Trophoblast cell (in vitro differentiated cells and primary cell): Measurements from ENCODE around the gene ABCF3.

Source experiments
- DNase-seq, 2 donors: peaks; one replicate each; pipeline ENCODE4 v3.0.0-alpha.2; 2016
- H2AFZ ChIP-seq: 2 replicates; pipeline ENCODE4 v1.6.1; 2013; ENCODE audit warnings: low read length, moderate library complexity, mild to moderate bottlenecking; ENCODE audit not compliant: insufficient read depth, poor library complexity
- H2AK5ac ChIP-seq: 2 replicates; pipeline ENCODE4 v1.6.1; 2013; ENCODE audit warnings: mild to moderate bottlenecking, low read length
- H2BK120ac ChIP-seq: 2 replicates; pipeline ENCODE4 v1.6.1; 2013; ENCODE audit warnings: low read length, mild to moderate bottlenecking, moderate library complexity; ENCODE audit not compliant: insufficient read depth, poor library complexity
- H2BK12ac ChIP-seq: 2 replicates; pipeline ENCODE4 v1.6.1; 2013; ENCODE audit warnings: mild to moderate bottlenecking, low read length, moderate library complexity
- H2BK5ac ChIP-seq: 2 replicates; pipeline ENCODE4 v1.6.1; 2013; ENCODE audit warnings: low read length, low read depth, moderate library complexity, mild to moderate bottlenecking; ENCODE audit not compliant: poor library complexity
- H3K14ac ChIP-seq: 2 replicates; pipeline ENCODE4 v1.6.1; 2013; ENCODE audit warnings: mild to moderate bottlenecking, low read length
- H3K18ac ChIP-seq: 2 replicates; pipeline ENCODE4 v1.6.1; 2013; ENCODE audit warnings: mild to moderate bottlenecking, low read length
- H3K23ac ChIP-seq: 2 replicates; pipeline ENCODE4 v1.6.1; 2013; ENCODE audit warnings: low read length
- H3K27ac ChIP-seq: 2 replicates; pipeline ENCODE4 v1.5.1; 2013; ENCODE audit warnings: low read depth, mild to moderate bottlenecking, inconsistent platforms, low read length, moderate library complexity
- H3K27me3 ChIP-seq: 2 replicates; pipeline ENCODE4 v1.6.1; 2013; ENCODE audit warnings: inconsistent platforms, mild to moderate bottlenecking, low read length, moderate library complexity; ENCODE audit not compliant: insufficient read depth
- H3K36me3 ChIP-seq, 2 experiments: 1 replicate in 1 of 2; 2 replicates in 1 of 2; pipeline ENCODE4 v1.6.1; 2013; ENCODE audit warnings: low read length in 2 of 2, mild to moderate bottlenecking in 2 of 2, moderate library complexity in 1 of 2; ENCODE audit not compliant: insufficient read depth in 2 of 2, control insufficient read depth in 1 of 2
- H3K4ac ChIP-seq: 2 replicates; pipeline ENCODE4 v1.6.1; 2013; ENCODE audit warnings: low read depth, mild to moderate bottlenecking, low read length, moderate library complexity
- H3K4me1 ChIP-seq, 2 experiments: 1 replicate in 1 of 2; 2 replicates in 1 of 2; pipeline ENCODE4 v1.6.1; 2013; ENCODE audit warnings: low read length in 2 of 2, mild to moderate bottlenecking in 2 of 2, moderate library complexity in 1 of 2; ENCODE audit not compliant: insufficient read depth in 2 of 2, control insufficient read depth in 1 of 2
- H3K4me2 ChIP-seq: 2 replicates; pipeline ENCODE4 v1.6.1; 2013; ENCODE audit warnings: inconsistent platforms, mild to moderate bottlenecking, low read length, moderate library complexity
- H3K4me3 ChIP-seq: 2 replicates; pipeline ENCODE4 v1.5.1; 2013; ENCODE audit warnings: mild to moderate bottlenecking, low read depth, low read length, inconsistent platforms
- H3K79me1 ChIP-seq: one replicate; pipeline ENCODE4 v1.6.1; 2013; ENCODE audit warnings: low read length
- H3K79me2 ChIP-seq: 2 replicates; pipeline ENCODE4 v1.6.1; 2013; ENCODE audit warnings: low read length, mild to moderate bottlenecking; ENCODE audit not compliant: control insufficient read depth, insufficient read depth, poor library complexity
- H3K9ac ChIP-seq: 2 replicates; pipeline ENCODE4 v1.6.1; 2013; ENCODE audit warnings: mild to moderate bottlenecking, low read length
- H3K9me3 ChIP-seq: 2 replicates; pipeline ENCODE4 v1.6.1; 2013; ENCODE audit warnings: low read depth, mild to moderate bottlenecking, control low read depth, inconsistent platforms, low read length; ENCODE audit not compliant: insufficient read depth
- H4K12ac ChIP-seq: 2 replicates; pipeline ENCODE4 v1.6.1; 2013; ENCODE audit warnings: low read depth, mild to moderate bottlenecking, low read length, moderate library complexity
- H4K8ac ChIP-seq: 2 replicates; pipeline ENCODE4 v1.6.1; 2013; ENCODE audit warnings: low read depth, mild to moderate bottlenecking, low read length, moderate library complexity
- H4K91ac ChIP-seq: one replicate; pipeline ENCODE4 v1.6.1; 2013; ENCODE audit warnings: low read depth, mild to moderate bottlenecking, low read length, moderate library complexity
- WGBS: extraction: QIAGEN DNeasy Blood & Tissue Kit; methylation state at CpG from one replicate; pipeline ENCODE4 v1.1.7; 2013; ENCODE audit warnings: missing lambda C conversion rate; ENCODE audit not compliant: insufficient read length, insufficient coverage; ENCODE audit errors: extremely low coverage; 5-methylcytosine and 5-hydroxymethylcytosine counted together

Gene ABCF3

DNA sequence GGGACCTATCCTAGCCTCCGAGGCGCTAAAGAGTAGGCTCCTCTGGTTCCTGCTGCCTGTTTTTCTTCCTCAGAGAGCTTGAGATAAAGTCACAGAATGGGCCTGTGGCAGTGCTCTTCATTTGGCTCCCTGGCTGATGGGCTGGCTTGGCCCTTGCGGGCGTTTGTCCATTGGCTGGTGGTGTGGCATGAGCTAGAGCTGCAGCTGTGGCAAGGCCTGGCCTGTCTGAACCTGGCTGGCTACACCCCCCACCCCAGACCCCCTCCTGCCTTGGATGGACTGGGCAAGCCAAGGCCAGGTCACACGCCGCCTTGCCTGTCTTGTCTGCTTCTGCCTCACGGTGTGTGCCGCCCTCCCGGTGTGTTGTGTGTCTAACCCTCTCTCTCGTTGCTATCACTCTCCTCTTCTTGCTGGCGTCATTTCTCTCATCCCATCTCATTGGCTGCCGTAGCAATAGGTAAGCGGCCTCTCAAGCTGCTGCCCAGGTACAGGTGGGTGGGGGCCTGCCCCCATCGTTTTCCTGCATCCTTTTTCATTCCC, 8.2 kb upstream of the ABCF3 start:
- H3K18ac ChIP-seq = peak overlapping the region; percentile 29
- no peak overlapping the region for H4K8ac ChIP-seq
- no CpG with 5 or more reads among the region's 14 CpGs for WGBS
- no peak overlapping the region for H2BK120ac ChIP-seq
- H3K4ac ChIP-seq = peak overlapping the region; percentile 67
- no peak overlapping the region for H2BK12ac ChIP-seq
- H4K12ac ChIP-seq = no peak overlapping the region
- H3K9ac ChIP-seq = no peak overlapping the region
- H3K23ac ChIP-seq = no peak overlapping the region
- no peak overlapping the region for H3K14ac ChIP-seq
- H3K27me3 ChIP-seq = no peaks in the 10 kb centered on the region
- H3K36me3 ChIP-seq = peaks cover 57 to 60% of the 10 kb centered on the region in 2 experiments
- H3K4me1 ChIP-seq = peaks cover 13 to 17% of the 10 kb centered on the region in 2 experiments
- H3K79me2 ChIP-seq = peaks cover 20% of the 10 kb centered on the region
- peaks cover 21% of the 10 kb centered on the region for H3K79me1 ChIP-seq
- peak overlapping the region; percentile 96 for H3K27ac ChIP-seq
- H3K4me2 ChIP-seq = peak overlapping the region; percentile 50
- peaks cover 7% of the 10 kb centered on the region for H3K9me3 ChIP-seq
- no peak overlapping the region for H2AK5ac ChIP-seq
- peak overlapping the region; percentile 1 for H2BK5ac ChIP-seq
- no peak overlapping the region for H3K4me3 ChIP-seq
- DNase-seq = no peak
- peak overlapping the region; percentile 69 for H4K91ac ChIP-seq
- no peak overlapping the region for H2AFZ ChIP-seq

DNA sequence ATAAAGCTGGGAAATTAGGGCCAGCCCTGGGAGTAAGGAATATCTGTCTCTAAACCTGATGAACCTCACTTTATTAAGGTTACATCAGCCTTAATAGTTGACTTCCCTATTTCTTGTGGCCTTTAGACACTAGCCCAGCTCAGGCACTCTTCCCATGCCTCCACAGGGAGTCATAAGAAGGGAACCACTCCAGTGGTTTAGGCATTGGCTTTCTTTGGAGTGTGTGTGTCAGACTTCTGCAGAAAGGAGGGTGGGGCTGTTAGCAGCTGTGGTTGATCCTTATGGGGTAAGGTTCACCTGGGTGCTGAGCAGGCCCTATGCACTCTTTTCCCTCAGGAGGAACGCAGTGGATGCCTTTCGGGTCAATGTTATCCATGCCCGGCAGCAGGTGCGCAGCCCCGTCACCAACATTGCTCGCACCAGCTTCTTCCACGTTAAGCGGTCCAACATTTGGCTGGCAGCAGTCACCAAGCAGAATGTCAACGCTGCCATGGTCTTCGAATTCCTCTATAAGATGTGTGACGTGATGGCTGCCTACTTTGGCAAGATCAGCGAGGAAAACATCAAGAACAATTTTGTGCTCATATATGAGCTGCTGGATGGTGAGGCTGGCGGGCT, 7.4 kb upstream of the ABCF3 start:
- Histone ChIP-seq H3K4ac (peak overlapping the region; percentile 9), H3K27ac (no peak overlapping the region), H3K4me2 (no peak overlapping the region), H3K4me3 (no peak overlapping the region), H3K79me2 (peaks cover 20% of the 10 kb centered on the region), H3K23ac (no peak overlapping the region), H4K12ac (no peak overlapping the region), H3K36me3 (peaks cover 62 to 67% of the 10 kb centered on the region in 2 experiments), H2BK12ac (no peak overlapping the region), H3K9ac (no peak overlapping the region), H3K18ac (peak overlapping the region; percentile 53), H2AFZ (no peak overlapping the region), H2BK120ac (no peak overlapping the region), H3K27me3 (no peaks in the 10 kb centered on the region), H4K91ac (no peak overlapping the region), H3K4me1 (peaks cover 13 to 17% of the 10 kb centered on the region in 2 experiments), H3K14ac (no peak overlapping the region), H4K8ac (no peak overlapping the region), H2BK5ac (no peak overlapping the region), H2AK5ac (no peak overlapping the region), H3K9me3 (peaks cover 7% of the 10 kb centered on the region), H3K79me1 (peaks cover 21% of the 10 kb centered on the region)
- WGBS = no CpG with 5 or more reads among the region's 13 CpGs
- DNase-seq = no peak

DNA sequence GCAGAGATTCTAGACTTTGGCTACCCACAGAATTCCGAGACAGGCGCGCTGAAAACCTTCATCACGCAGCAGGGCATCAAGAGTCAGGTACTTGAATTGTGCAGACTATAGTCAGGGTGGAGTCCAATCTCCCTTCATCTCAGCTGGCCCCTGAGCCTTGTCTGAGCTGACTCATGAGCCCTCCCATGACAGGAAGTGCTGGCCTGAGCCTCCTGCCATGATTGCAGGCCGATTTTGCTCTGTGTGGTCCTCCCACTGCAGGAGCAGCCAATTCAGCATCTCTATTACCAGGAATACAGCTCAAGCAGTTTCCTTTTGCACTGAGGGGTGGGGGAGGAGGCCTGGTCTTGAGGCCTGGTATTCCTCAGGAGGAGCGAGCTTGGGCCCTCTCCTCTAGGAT, 5.8 kb upstream of the ABCF3 start:
- H3K36me3 ChIP-seq = peaks cover 71 to 76% of the 10 kb centered on the region in 2 experiments
- peaks cover 7% of the 10 kb centered on the region for H3K9me3 ChIP-seq
- H3K18ac ChIP-seq = no peak overlapping the region
- H2AK5ac ChIP-seq = no peak overlapping the region
- no peak overlapping the region for H2AFZ ChIP-seq
- H3K14ac ChIP-seq = no peak overlapping the region
- peak overlapping the region; percentile 11 for H3K4me3 ChIP-seq
- H2BK12ac ChIP-seq = no peak overlapping the region
- H3K4me2 ChIP-seq = no peak overlapping the region
- no peak overlapping the region for H4K12ac ChIP-seq
- H3K27ac ChIP-seq = no peak overlapping the region
- peaks cover 15% of the 10 kb centered on the region for H3K79me2 ChIP-seq
- H3K79me1 ChIP-seq = peaks cover 16% of the 10 kb centered on the region
- H3K23ac ChIP-seq = no peak overlapping the region
- no peak overlapping the region for H3K4ac ChIP-seq
- no peaks in the 10 kb centered on the region for H3K27me3 ChIP-seq
- no CpG with 5 or more reads among the region's 6 CpGs for WGBS
- no peak overlapping the region for H4K8ac ChIP-seq
- H4K91ac ChIP-seq = no peak overlapping the region
- H2BK120ac ChIP-seq = no peak overlapping the region
- no peak overlapping the region for H2BK5ac ChIP-seq
- no peak for DNase-seq
- no peak overlapping the region for H3K9ac ChIP-seq
- peaks cover 13 to 17% of the 10 kb centered on the region in 2 experiments for H3K4me1 ChIP-seq

DNA sequence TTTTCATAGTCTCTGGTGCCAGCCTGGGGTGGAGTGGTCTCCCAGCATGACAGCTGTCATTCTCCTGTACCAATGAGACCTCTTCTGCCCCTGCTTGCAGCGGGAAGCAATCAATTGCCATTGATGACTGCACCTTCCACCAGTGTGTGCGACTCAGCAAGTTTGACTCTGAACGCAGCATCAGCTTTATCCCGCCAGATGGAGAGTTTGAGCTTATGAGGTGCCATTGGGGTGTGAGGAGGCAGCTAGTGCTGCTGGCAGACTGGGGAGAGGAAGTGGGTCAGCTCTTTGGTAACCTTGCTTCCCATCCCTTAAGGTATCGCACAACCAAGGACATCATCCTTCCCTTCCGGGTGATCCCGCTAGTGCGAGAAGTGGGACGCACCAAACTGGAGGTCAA, 4.4 kb upstream of the ABCF3 start:
- Histone ChIP-seq H3K27ac (no peak overlapping the region), H3K9me3 (peaks cover 10% of the 10 kb centered on the region), H3K36me3 (peaks cover 71 to 76% of the 10 kb centered on the region in 2 experiments), H3K4ac (no peak overlapping the region), H2BK12ac (no peak overlapping the region), H3K4me2 (no peak overlapping the region), H3K9ac (no peak overlapping the region), H3K79me1 (peaks cover 20% of the 10 kb centered on the region), H3K14ac (no peak overlapping the region), H2BK120ac (no peak overlapping the region), H4K91ac (no peak overlapping the region), H2AK5ac (no peak overlapping the region), H3K27me3 (no peaks in the 10 kb centered on the region), H3K4me1 (peaks cover 13 to 17% of the 10 kb centered on the region in 2 experiments), H4K8ac (no peak overlapping the region), H3K23ac (no peak overlapping the region), H2BK5ac (no peak overlapping the region), H4K12ac (no peak overlapping the region), H2AFZ (no peak overlapping the region), H3K79me2 (peaks cover 19% of the 10 kb centered on the region), H3K18ac (no peak overlapping the region), H3K4me3 (peak overlapping the region; percentile 37)
- DNase-seq = no peak
- no CpG with 5 or more reads among the region's 9 CpGs for WGBS
